Measurements from ENCODE around the gene PDHA2. TPM values are rescaled to one million over a fixed set of nuclear protein-coding genes. Genes with fewer than 3 reads are reported as not detected.

The PDHA2 gene
- not detected in 2 replicates for total RNA-seq

GRCh38 chr4:95839891-95840290 is at the start of gene PDHA2:
TSS of gene PDHA2 (plus strand) at chr4:95840093. CDS start at chr4:95840151, 58 bp downstream.

Small RNA genes within 50 kb of the gene (small RNA-seq; reads per million reads assigned to genes)
- not detected for gene RNU6-1059P
